Trophoblast cell (in vitro differentiated cells and primary cell): ENCODE data around the gene IRX2.

Source experiments
- DNase-seq, 2 donors: peaks; one replicate each; pipeline ENCODE4 v3.0.0-alpha.2; 2016
- H2AFZ ChIP-seq: 2 replicates; pipeline ENCODE4 v1.6.1; 2013; ENCODE audit warnings: low read length, moderate library complexity, mild to moderate bottlenecking; ENCODE audit not compliant: insufficient read depth, poor library complexity
- H2AK5ac ChIP-seq: 2 replicates; pipeline ENCODE4 v1.6.1; 2013; ENCODE audit warnings: mild to moderate bottlenecking, low read length
- H2BK120ac ChIP-seq: 2 replicates; pipeline ENCODE4 v1.6.1; 2013; ENCODE audit warnings: low read length, mild to moderate bottlenecking, moderate library complexity; ENCODE audit not compliant: insufficient read depth, poor library complexity
- H2BK12ac ChIP-seq: 2 replicates; pipeline ENCODE4 v1.6.1; 2013; ENCODE audit warnings: mild to moderate bottlenecking, low read length, moderate library complexity
- H2BK5ac ChIP-seq: 2 replicates; pipeline ENCODE4 v1.6.1; 2013; ENCODE audit warnings: low read length, low read depth, moderate library complexity, mild to moderate bottlenecking; ENCODE audit not compliant: poor library complexity
- H3K14ac ChIP-seq: 2 replicates; pipeline ENCODE4 v1.6.1; 2013; ENCODE audit warnings: mild to moderate bottlenecking, low read length
- H3K18ac ChIP-seq: 2 replicates; pipeline ENCODE4 v1.6.1; 2013; ENCODE audit warnings: mild to moderate bottlenecking, low read length
- H3K23ac ChIP-seq: 2 replicates; pipeline ENCODE4 v1.6.1; 2013; ENCODE audit warnings: low read length
- H3K27ac ChIP-seq: 2 replicates; pipeline ENCODE4 v1.5.1; 2013; ENCODE audit warnings: low read depth, mild to moderate bottlenecking, inconsistent platforms, low read length, moderate library complexity
- H3K27me3 ChIP-seq: 2 replicates; pipeline ENCODE4 v1.6.1; 2013; ENCODE audit warnings: inconsistent platforms, mild to moderate bottlenecking, low read length, moderate library complexity; ENCODE audit not compliant: insufficient read depth
- H3K36me3 ChIP-seq, 2 experiments: 1 replicate in 1 of 2; 2 replicates in 1 of 2; pipeline ENCODE4 v1.6.1; 2013; ENCODE audit warnings: low read length in 2 of 2, mild to moderate bottlenecking in 2 of 2, moderate library complexity in 1 of 2; ENCODE audit not compliant: insufficient read depth in 2 of 2, control insufficient read depth in 1 of 2
- H3K4ac ChIP-seq: 2 replicates; pipeline ENCODE4 v1.6.1; 2013; ENCODE audit warnings: low read depth, mild to moderate bottlenecking, low read length, moderate library complexity
- H3K4me1 ChIP-seq, 2 experiments: 1 replicate in 1 of 2; 2 replicates in 1 of 2; pipeline ENCODE4 v1.6.1; 2013; ENCODE audit warnings: low read length in 2 of 2, mild to moderate bottlenecking in 2 of 2, moderate library complexity in 1 of 2; ENCODE audit not compliant: insufficient read depth in 2 of 2, control insufficient read depth in 1 of 2
- H3K4me2 ChIP-seq: 2 replicates; pipeline ENCODE4 v1.6.1; 2013; ENCODE audit warnings: inconsistent platforms, mild to moderate bottlenecking, low read length, moderate library complexity
- H3K4me3 ChIP-seq: 2 replicates; pipeline ENCODE4 v1.5.1; 2013; ENCODE audit warnings: mild to moderate bottlenecking, low read depth, low read length, inconsistent platforms
- H3K79me1 ChIP-seq: one replicate; pipeline ENCODE4 v1.6.1; 2013; ENCODE audit warnings: low read length
- H3K79me2 ChIP-seq: 2 replicates; pipeline ENCODE4 v1.6.1; 2013; ENCODE audit warnings: low read length, mild to moderate bottlenecking; ENCODE audit not compliant: control insufficient read depth, insufficient read depth, poor library complexity
- H3K9ac ChIP-seq: 2 replicates; pipeline ENCODE4 v1.6.1; 2013; ENCODE audit warnings: mild to moderate bottlenecking, low read length
- H3K9me3 ChIP-seq: 2 replicates; pipeline ENCODE4 v1.6.1; 2013; ENCODE audit warnings: low read depth, mild to moderate bottlenecking, control low read depth, inconsistent platforms, low read length; ENCODE audit not compliant: insufficient read depth
- H4K12ac ChIP-seq: 2 replicates; pipeline ENCODE4 v1.6.1; 2013; ENCODE audit warnings: low read depth, mild to moderate bottlenecking, low read length, moderate library complexity
- H4K8ac ChIP-seq: 2 replicates; pipeline ENCODE4 v1.6.1; 2013; ENCODE audit warnings: low read depth, mild to moderate bottlenecking, low read length, moderate library complexity
- H4K91ac ChIP-seq: one replicate; pipeline ENCODE4 v1.6.1; 2013; ENCODE audit warnings: low read depth, mild to moderate bottlenecking, low read length, moderate library complexity
- WGBS: extraction: QIAGEN DNeasy Blood & Tissue Kit; methylation state at CpG from one replicate; pipeline ENCODE4 v1.1.7; 2013; ENCODE audit warnings: missing lambda C conversion rate; ENCODE audit not compliant: insufficient read length, insufficient coverage; ENCODE audit errors: extremely low coverage; 5-methylcytosine and 5-hydroxymethylcytosine counted together

Gene IRX2

GRCh38 chr5:2738156-2738699, 13.2 kb downstream of the IRX2 start:
- no peak overlapping the region for H2BK5ac ChIP-seq
- no peak overlapping the region for H3K23ac ChIP-seq
- no peaks in the 10 kb centered on the region for H3K79me1 ChIP-seq
- peaks cover 3 to 14% of the 10 kb centered on the region in 2 experiments for H3K4me1 ChIP-seq
- no peak overlapping the region for H2BK12ac ChIP-seq
- H3K14ac ChIP-seq, result no peak overlapping the region
- H3K18ac ChIP-seq, result no peak overlapping the region
- H3K4me3 ChIP-seq, result no peak overlapping the region
- peaks cover 3% of the 10 kb centered on the region for H3K9me3 ChIP-seq
- H3K4ac ChIP-seq, result no peak overlapping the region
- H4K8ac ChIP-seq, result no peak overlapping the region
- no CpG with 5 or more reads among the region's 10 CpGs for WGBS
- H3K27me3 ChIP-seq, result peaks cover 46% of the 10 kb centered on the region
- H3K27ac ChIP-seq, result no peak overlapping the region
- H2AFZ ChIP-seq, result no peak overlapping the region
- DNase-seq, result no peak
- no peak overlapping the region for H2BK120ac ChIP-seq
- H3K9ac ChIP-seq, result no peak overlapping the region
- H2AK5ac ChIP-seq, result no peak overlapping the region
- no peaks in the 10 kb centered on the region for H3K79me2 ChIP-seq
- H3K4me2 ChIP-seq, result no peak overlapping the region
- no peak overlapping the region for H4K91ac ChIP-seq
- H3K36me3 ChIP-seq, result peaks cover 0 to 2% of the 10 kb centered on the region in 2 experiments
- no peak overlapping the region for H4K12ac ChIP-seq

GRCh38 chr5:2737273-2738155, 14.0 kb downstream of the IRX2 start:
- Histone ChIP-seq H3K18ac (no peak overlapping the region), H3K14ac (no peak overlapping the region), H3K36me3 (peaks cover 0 to 2% of the 10 kb centered on the region in 2 experiments), H4K8ac (no peak overlapping the region), H2AK5ac (no peak overlapping the region), H3K79me2 (no peaks in the 10 kb centered on the region), H2AFZ (no peak overlapping the region), H3K27me3 (peaks cover 41% of the 10 kb centered on the region), H3K27ac (no peak overlapping the region), H2BK120ac (no peak overlapping the region), H3K9me3 (peaks cover 3% of the 10 kb centered on the region), H3K4me3 (no peak overlapping the region), H3K9ac (no peak overlapping the region), H3K4me1 (peaks cover 3 to 14% of the 10 kb centered on the region in 2 experiments), H3K79me1 (no peaks in the 10 kb centered on the region), H4K91ac (no peak overlapping the region), H2BK12ac (no peak overlapping the region), H3K4ac (no peak overlapping the region), H2BK5ac (no peak overlapping the region), H4K12ac (no peak overlapping the region), H3K23ac (no peak overlapping the region), H3K4me2 (no peak overlapping the region)
- DNase-seq, result no peak
- no CpG with 5 or more reads among the region's 17 CpGs for WGBS

- Histone ChIP-seq H3K27me3 (peaks cover 38% of the 10 kb centered on the region), H3K4ac (no peak overlapping the region), H4K91ac (no peak overlapping the region), H3K79me2 (no peaks in the 10 kb centered on the region), H3K4me3 (peak overlapping the region; percentile 31), H3K23ac (no peak overlapping the region), H4K8ac (no peak overlapping the region), H3K27ac (no peak overlapping the region), H2BK5ac (no peak overlapping the region), H2BK12ac (no peak overlapping the region), H2AFZ (no peak overlapping the region), H3K9ac (no peak overlapping the region), H4K12ac (no peak overlapping the region), H3K14ac (no peak overlapping the region), H3K79me1 (no peaks in the 10 kb centered on the region), H2AK5ac (no peak overlapping the region), H3K9me3 (peaks cover 3% of the 10 kb centered on the region), H2BK120ac (no peak overlapping the region), H3K36me3 (no peaks in the 10 kb centered on the region), H3K4me2 (no peak overlapping the region), H3K4me1 (peaks cover 3 to 14% of the 10 kb centered on the region in 2 experiments), H3K18ac (no peak overlapping the region)
- no peak for DNase-seq
- WGBS, result no CpG with 5 or more reads among the region's 8 CpGs
Measured at GRCh38 chr5:2736872-2737271, 14.6 kb downstream of the IRX2 start.

DNA sequence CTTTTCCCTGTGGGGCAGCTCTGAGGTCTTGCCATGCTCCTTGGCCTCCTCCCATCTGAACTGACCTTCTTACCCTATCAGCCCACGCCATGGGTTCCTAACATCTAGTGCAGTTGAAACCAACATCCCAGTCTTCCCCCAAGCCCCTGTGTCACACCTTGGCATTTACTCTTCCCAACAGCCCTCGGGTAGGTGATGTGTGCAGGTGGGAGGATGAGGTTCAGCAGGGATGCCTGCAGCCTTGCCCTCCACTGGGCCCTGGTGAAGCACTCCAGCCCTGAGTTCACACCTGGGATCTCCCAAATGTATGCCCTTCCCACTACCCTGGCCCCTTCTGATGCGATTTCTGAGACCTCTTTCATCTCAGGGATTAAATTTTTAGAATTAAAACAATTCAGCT, 15.5 kb downstream of the IRX2 start:
- H3K14ac ChIP-seq, result no peak overlapping the region
- H3K27me3 ChIP-seq, result peaks cover 33% of the 10 kb centered on the region
- H3K27ac ChIP-seq, result no peak overlapping the region
- DNase-seq, result no peak
- no peak overlapping the region for H2AK5ac ChIP-seq
- peak overlapping the region; percentile 4 for H3K23ac ChIP-seq
- WGBS, result no CpG with 5 or more reads among the region's 3 CpGs
- H3K4me3 ChIP-seq, result no peak overlapping the region
- H3K9me3 ChIP-seq, result peaks cover 4% of the 10 kb centered on the region
- no peak overlapping the region for H3K4ac ChIP-seq
- H2BK120ac ChIP-seq, result no peak overlapping the region
- H3K79me1 ChIP-seq, result no peaks in the 10 kb centered on the region
- H3K9ac ChIP-seq, result no peak overlapping the region
- H3K79me2 ChIP-seq, result no peaks in the 10 kb centered on the region
- H3K18ac ChIP-seq, result no peak overlapping the region
- no peak overlapping the region for H2BK5ac ChIP-seq
- no peak overlapping the region for H4K91ac ChIP-seq
- H3K36me3 ChIP-seq, result no peaks in the 10 kb centered on the region
- no peak overlapping the region for H4K8ac ChIP-seq
- no peak overlapping the region for H4K12ac ChIP-seq
- H2BK12ac ChIP-seq, result no peak overlapping the region
- peaks cover 3 to 14% of the 10 kb centered on the region in 2 experiments for H3K4me1 ChIP-seq
- no peak overlapping the region for H2AFZ ChIP-seq
- H3K4me2 ChIP-seq, result no peak overlapping the region
